B cell (primary cell): ENCODE data around the gene FERMT3. TPM values are rescaled to one million over a fixed set of nuclear protein-coding genes. Genes with fewer than 3 reads are reported as not detected.

Experiments used
- ATAC-seq: fragments of 200-7000 bp; cut with Tn5 transposase; one replicate; pipeline ENCODE4 v1.10.0; 2021; ENCODE audit warnings: low read depth, mild to moderate bottlenecking, moderate number of reproducible peaks, moderate library complexity
- CTCF ChIA-PET: fragments of 350-600 bp; sonication (Branson Sonifier 250); formaldehyde crosslinking; loops from one replicate; lab custom pipeline; 2021; ENCODE audit warnings: antibody characterized with exemption, inconsistent platforms; lab: Charles Lee
- POLR2A ChIA-PET: fragments of 350-600 bp; sonication (Branson Sonifier 250); formaldehyde crosslinking; loops from one replicate; lab custom pipeline; 2021; ENCODE audit warnings: antibody characterized with exemption; lab: Charles Lee
- DNase-seq: peaks from one replicate; pipeline ENCODE4 v3.0.0; 2013
- H2AFZ ChIP-seq: 2 replicates; pipeline ENCODE4 v1.6.1; 2012; ENCODE audit warnings: mild to moderate bottlenecking, low read depth, low read length; ENCODE audit not compliant: insufficient read depth, poor library complexity, severe bottlenecking
- H3K27ac ChIP-seq, 2 donors: 1 replicate in 1 of 2; 2 replicates in 1 of 2; pipeline ENCODE4 v1.5.1; 2012 to 2013; ENCODE audit warnings: low read length in 2 of 2, mild to moderate bottlenecking in 2 of 2, moderate library complexity in 1 of 2
- H3K27me3 ChIP-seq, 4 experiments: fragments of 200-600 bp in 1 of 4; sonication (generic) in 1 of 4; replicated peaks in 1 of 4; 1 replicate in 2 of 4; 2 replicates in 2 of 4; pipeline versions ENCODE4 v1.6.1 to v1.7.0; 2013 to 2016; ENCODE audit warnings: low read length in 3 of 4, mild to moderate bottlenecking in 2 of 4, mixed read lengths in 1 of 4, moderate library complexity in 1 of 4; ENCODE audit not compliant: insufficient read depth in 4 of 4, control insufficient read depth in 3 of 4; ENCODE audit errors: control extremely low read depth in 1 of 4
- H3K36me3 ChIP-seq, 2 experiments: replicated peaks in 1 of 2; 1 replicate in 1 of 2; 2 replicates in 1 of 2; pipeline versions ENCODE4 v1.6.1 to v1.7.1; 2013; ENCODE audit warnings: low read length in 1 of 2; ENCODE audit not compliant: insufficient read depth in 2 of 2, control insufficient read depth in 1 of 2; ENCODE audit errors: control extremely low read depth in 1 of 2, extremely low read depth in 1 of 2
- H3K4me1 ChIP-seq, 2 donors: fragments of 200-600 bp in 1 of 2; sonication (generic) in 1 of 2; 1 replicate in 1 of 2; 2 replicates in 1 of 2; pipeline versions ENCODE4 v1.5.1 to v1.6.1; 2013 to 2017; ENCODE audit warnings: low read length in 2 of 2; ENCODE audit not compliant: control insufficient read depth in 2 of 2, insufficient read depth in 2 of 2
- H3K4me2 ChIP-seq: replicated peaks from 2 replicates; pipeline ENCODE3; 2012; ENCODE audit warnings: mild to moderate bottlenecking, low read depth, low read length; ENCODE audit not compliant: poor library complexity, severe bottlenecking
- H3K4me3 ChIP-seq, 5 experiments: fragments of 200-600 bp in 1 of 5; sonication (generic) in 1 of 5; 1 replicate in 3 of 5; 2 replicates in 2 of 5; pipeline versions ENCODE4 v1.5.1 to v1.7.0; 2011 to 2016; ENCODE audit warnings: low read length in 4 of 5, mild to moderate bottlenecking in 4 of 5, low read depth in 2 of 5, control low read depth in 1 of 5, moderate library complexity in 1 of 5; ENCODE audit not compliant: insufficient read depth in 1 of 5; ENCODE audit errors: control extremely low read depth in 1 of 5, extremely low read depth in 1 of 5
- H3K79me2 ChIP-seq: fragments of 200-600 bp; sonication (generic); one replicate; pipeline ENCODE4 v1.6.0; 2016; ENCODE audit warnings: low read length; ENCODE audit not compliant: control insufficient read depth, insufficient read depth
- H3K9ac ChIP-seq: fragments of 200-600 bp; sonication (generic); 2 replicates; pipeline ENCODE4 v1.6.1; 2017; ENCODE audit warnings: mild to moderate bottlenecking, low read length, moderate library complexity
- H3K9me3 ChIP-seq, 3 donors: one replicate each; pipeline versions ENCODE4 v1.6.1 to v1.7.1; 2013; ENCODE audit warnings: low read length in 2 of 3; ENCODE audit not compliant: control insufficient read depth in 2 of 3, insufficient read depth in 1 of 3; ENCODE audit errors: control extremely low read depth in 1 of 3
- H4K20me1 ChIP-seq: 2 replicates; pipeline ENCODE4 v1.6.0; 2012; ENCODE audit warnings: mild to moderate bottlenecking, low read length; ENCODE audit not compliant: insufficient read depth, control insufficient read depth, poor library complexity, severe bottlenecking
- H3K27ac Mint-ChIP-seq: one replicate; pipeline ENCODE4 v1.8.0; 2021; ENCODE audit warnings: mixed read lengths
- H3K27me3 Mint-ChIP-seq: one replicate; pipeline ENCODE4 v1.8.0; 2021; ENCODE audit warnings: mixed read lengths
- H3K4me1 Mint-ChIP-seq: one replicate; pipeline ENCODE4 v1.8.0; 2021; ENCODE audit warnings: mixed read lengths
- H3K4me3 Mint-ChIP-seq: one replicate; pipeline ENCODE4 v1.8.0; 2021; ENCODE audit warnings: mixed read lengths
- H3K9me3 Mint-ChIP-seq: one replicate; pipeline ENCODE4 v1.8.0; 2022; ENCODE audit warnings: mixed read lengths; ENCODE audit not compliant: insufficient read depth
- CTCF ChIP-seq: fragments of 200-600 bp; IDR thresholded peaks from one replicate; pipeline ENCODE4 v1.8.0; 2022; ENCODE audit warnings: antibody characterized with exemption, mild to moderate bottlenecking
- WGBS: methylation state at CpG from one replicate; pipeline ENCODE4 v1.1.5; 2013; ENCODE audit warnings: missing lambda C conversion rate; ENCODE audit not compliant: insufficient coverage; 5-methylcytosine and 5-hydroxymethylcytosine counted together
- intact Hi-C: fragments of 100-400 bp; cut with micrococcal nuclease; formaldehyde crosslinking; loops from one replicate; pipeline ENCODE4 v1.10.0; 2022
- polyA plus RNA-seq: library from polyadenylated mRNA; depleted of rRNA; stranded (reverse); fragments of >200 nt; gene quantifications from 2 replicates; pipeline ENCODE4 v1.2.3, GENCODE V29; 2012
- total RNA-seq, 2 donors: library from RNA; stranded (reverse); fragments of 120-200 nt in 1 of 2; gene quantifications; 1 replicate in 1 of 2; 2 replicates in 1 of 2; pipeline versions ENCODE4 v1.2.3 to v1.2.4, GENCODE V29; 2013 to 2022

FERMT3 gene
- total and polyA plus RNA-seq, 2 donors (not counting 1 experiment from before 2014, with no cell fraction given), result 96.2 to 170 TPM

GRCh38 chr11:64241491-64242374 lies 35.2 kb downstream of the FERMT3 start:
- Histone ChIP-seq H3K27me3 (no peaks in the 10 kb centered on the region), H3K4me3 (peak overlapping the region in 4 of 5 experiments; percentile 76 to 91 (median 83)), H3K27ac (peak overlapping the region; percentile 98), H4K20me1 (peaks cover 7% of the 10 kb centered on the region), H3K9me3 (no peaks in the 10 kb centered on the region), H3K36me3 (peaks cover 0 to 32% of the 10 kb centered on the region in 2 experiments), H2AFZ (peak overlapping the region; percentile 73), H3K9ac (peak overlapping the region; percentile 81), H3K4me1 (peaks cover 28 to 64% of the 10 kb centered on the region in 2 donors), H3K4me2 (peak overlapping the region; percentile 99), H3K79me2 (peaks cover 9% of the 10 kb centered on the region)
- ATAC-seq (no peak), DNase-seq (no peak)
- peak overlapping the region; percentile 91 for H3K4me3 Mint-ChIP-seq
- peak overlapping the region; percentile 97 for H3K27ac Mint-ChIP-seq
- no peaks in the 10 kb centered on the region for H3K9me3 Mint-ChIP-seq
- CTCF ChIA-PET, result interaction anchor here (1.0 to 1.9 kb wide), 8 partner anchors 9 to 76 kb away, joined by 3 to 16 read pairs (median 6); partner anchors contain the start of genes ESRRA, FERMT3, NUDT22 and PRDX5
- TF ChIP-seq CTCF, result no peak
- H3K27me3 Mint-ChIP-seq, result no peaks in the 10 kb centered on the region
- intact Hi-C loops, result loop anchor here (1.0 to 2.0 kb wide), 6 partner anchors 11 to 64 kb away; partner anchors contain the start of genes BAD, DNAJC4, ESRRA and FERMT3
- POLR2A ChIA-PET, result interaction anchor here (0.8 to 1.4 kb wide), 14 partner anchors 8 to 76 kb away, joined by 3 to 11 read pairs (median 5); partner anchors contain the start of genes DNAJC4, ESRRA, GPR137 and NUDT22
- under 1% methylated on average over 60 of the region's 63 CpGs for WGBS
- peaks cover 65% of the 10 kb centered on the region for H3K4me1 Mint-ChIP-seq
